ENCODE measurements around the gene PRTN3. TPM values are rescaled to one million over a fixed set of nuclear protein-coding genes. Genes with fewer than 3 reads are reported as not detected.

PRTN3 gene
- total RNA-seq, 1 donor from 2014 or later: not detected

- TF ChIP-seq CTCF (IDR thresholded peaks at IDR 0.05): no peak
- DNase-seq (no peak), ATAC-seq (ENCODE audit: low read depth) (no peak)
- intact Hi-C loops (cut with micrococcal nuclease): no loop called here
- ChIA-PET POLR2A (no interaction called here), CTCF (no interaction called here)
- Mint-ChIP-seq H3K4me3 (no peak overlapping the region), H3K9me3 (no peaks in the 10 kb centered on the region), H3K27me3 (no peaks in the 10 kb centered on the region), H3K36me3 (ENCODE audit: low read depth) (peaks cover 39% of the 10 kb centered on the region), H3K4me1 (peaks cover 8% of the 10 kb centered on the region), H3K27ac (no peak overlapping the region)
Observed at GRCh38 chr19:870314-870713, 29.5 kb downstream of the PRTN3 start.

GRCh38 chr19:870963-871401, 30.2 kb downstream of the PRTN3 start:
- DNase-seq (no peak), ATAC-seq (ENCODE audit: low read depth) (no peak)
- CTCF ChIA-PET: no interaction called here
- intact Hi-C loops (cut with micrococcal nuclease): no loop called here
- no peak overlapping the region for H3K4me3 Mint-ChIP-seq
- no peaks in the 10 kb centered on the region for H3K27me3 Mint-ChIP-seq
- H3K27ac Mint-ChIP-seq: no peak overlapping the region
- TF ChIP-seq CTCF (IDR thresholded peaks at IDR 0.05): no peak
- H3K4me1 Mint-ChIP-seq: peaks cover 8% of the 10 kb centered on the region
- no peaks in the 10 kb centered on the region for H3K9me3 Mint-ChIP-seq
- POLR2A ChIA-PET: no interaction called here
- H3K36me3 Mint-ChIP-seq (ENCODE audit: low read depth): peaks cover 42% of the 10 kb centered on the region

- CTCF ChIA-PET: no interaction called here
- TF ChIP-seq CTCF (IDR thresholded peaks at IDR 0.05): no peak
- ATAC-seq (ENCODE audit: low read depth) (no peak), DNase-seq (no peak)
- H3K4me3 Mint-ChIP-seq: no peak overlapping the region
- intact Hi-C loops (cut with micrococcal nuclease): loop anchor here (2.0 kb wide), 1 partner anchor 21 kb away; the partner anchor contains the start of genes MED16 and RNU6-9
- H3K27me3 Mint-ChIP-seq: no peaks in the 10 kb centered on the region
- H3K27ac Mint-ChIP-seq: no peak overlapping the region
- H3K36me3 Mint-ChIP-seq (ENCODE audit: low read depth): peaks cover 47% of the 10 kb centered on the region
- H3K9me3 Mint-ChIP-seq: no peaks in the 10 kb centered on the region
- H3K4me1 Mint-ChIP-seq: peaks cover 8% of the 10 kb centered on the region
- POLR2A ChIA-PET: interaction anchor here (0.5 to 0.6 kb wide), 3 partner anchors 75 to 135 kb away, joined by 3 read pairs; no protein-coding TSS in a partner anchor
Observed at GRCh38 chr19:871446-872265, 30.9 kb downstream of the PRTN3 start.

GRCh38 chr19:872266-872951, 31.6 kb downstream of the PRTN3 start:
- Mint-ChIP-seq H3K4me3 (peak overlapping the region; percentile 32), H3K4me1 (peaks cover 8% of the 10 kb centered on the region), H3K27me3 (no peaks in the 10 kb centered on the region), H3K9me3 (no peaks in the 10 kb centered on the region), H3K36me3 (ENCODE audit: low read depth) (peaks cover 47% of the 10 kb centered on the region), H3K27ac (peak overlapping the region; percentile 56)
- ATAC-seq (ENCODE audit: low read depth): peak; percentile 85
- intact Hi-C loops (cut with micrococcal nuclease): loop anchor here (2.0 kb wide), 1 partner anchor 20 kb away; the partner anchor contains the start of genes MED16 and RNU6-9
- ChIA-PET POLR2A (interaction anchor here (0.5 to 1.4 kb wide), 5 partner anchors 9 to 134 kb away, joined by 3 to 4 read pairs (median 3); no protein-coding TSS in a partner anchor), CTCF (no interaction called here)
- DNase-seq: peak; percentile 49
- no peak for TF ChIP-seq CTCF (IDR thresholded peaks at IDR 0.05)

- intact Hi-C loops (cut with micrococcal nuclease): loop anchor here (2.0 kb wide), 1 partner anchor 20 kb away; the partner anchor contains the start of genes MED16 and RNU6-9
- no peak for TF ChIP-seq CTCF (IDR thresholded peaks at IDR 0.05)
- Mint-ChIP-seq H3K4me1 (peaks cover 8% of the 10 kb centered on the region), H3K36me3 (ENCODE audit: low read depth) (peaks cover 42% of the 10 kb centered on the region), H3K27me3 (no peaks in the 10 kb centered on the region), H3K4me3 (no peak overlapping the region), H3K9me3 (no peaks in the 10 kb centered on the region), H3K27ac (no peak overlapping the region)
- POLR2A ChIA-PET: interaction anchor here (1.2 to 1.4 kb wide), 2 partner anchors 9 to 34 kb away, joined by 3 to 4 read pairs; no protein-coding TSS in a partner anchor
- CTCF ChIA-PET: no interaction called here
- ATAC-seq (ENCODE audit: low read depth): peak; percentile 77
- no peak for DNase-seq
Observed at GRCh38 chr19:873084-873483, 32.3 kb downstream of the PRTN3 start.
